Neuronal stem cell (in vitro differentiated cells): Measurements from ENCODE around the gene ACYP2. TPM values are rescaled to one million over a fixed set of nuclear protein-coding genes. Genes with fewer than 3 reads are reported as not detected.

Experiments
- small RNA-seq: library from polyadenylated mRNA; stranded (forward); fragments of <200 nt; extraction: miRNeasy Mini kit (QIAGEN cat#:217004); gene quantifications from one replicate; pipeline ENCODE3, GENCODE V24; 2013; ENCODE audit not compliant: insufficient read depth

Gene ACYP2

Small RNA genes within 50 kb of the gene (small RNA-seq; reads per million reads assigned to genes)
- gene RNU7-172P, result not detected
